Right lobe of liver (tissue), 6 donors: ENCODE data around the gene TGFBR3. TPM values are rescaled to one million over a fixed set of nuclear protein-coding genes. Genes with fewer than 3 reads are reported as not detected.

Experiments
- ATAC-seq, 4 donors: fragments of 200-7000 bp; cut with Tn5 transposase; one replicate each; pipeline ENCODE4 v1.9.1; 2020; ENCODE audit warnings: mild to moderate bottlenecking in 4 of 4, moderate library complexity in 4 of 4
- DNase-seq, 3 donors: peaks; one replicate each; pipeline ENCODE4 v3.0.0-alpha.2; 2020
- H3K27ac ChIP-seq, 3 donors: fragments of 200-600 bp; one replicate each; pipeline ENCODE4 v1.8.0; 2022
- H3K27me3 ChIP-seq, 2 donors: fragments of 200-600 bp; one replicate each; pipeline ENCODE4 v1.8.0; 2022
- H3K36me3 ChIP-seq, 4 donors: fragments of 200-600 bp; sonication (generic) in 1 of 4; one replicate each; pipeline versions ENCODE4 v1.5.1 to v1.8.0; 2017 to 2022; ENCODE audit warnings: control low read depth in 1 of 4
- H3K4me1 ChIP-seq, 4 donors: fragments of 200-600 bp; sonication (generic) in 1 of 4; one replicate each; pipeline versions ENCODE4 v1.5.1 to v1.8.0; 2017 to 2022; ENCODE audit warnings: control low read depth in 1 of 4
- H3K4me3 ChIP-seq, 3 donors: fragments of 200-600 bp; one replicate each; pipeline ENCODE4 v1.8.0; 2022
- H3K9me3 ChIP-seq, 4 donors: fragments of 200-600 bp; sonication (generic) in 1 of 4; one replicate each; pipeline versions ENCODE4 v1.5.1 to v1.8.0; 2017 to 2022; ENCODE audit warnings: control low read depth in 1 of 4
- POLR2A ChIP-seq: fragments of 450-650 bp; IDR thresholded peaks from one replicate; pipeline ENCODE4 v1.6.1; 2017; ENCODE audit warnings: antibody characterized with exemption, mild to moderate bottlenecking
- WGBS: methylation state at CpG from one replicate; pipeline ENCODE4 v1.1.6; 2018; ENCODE audit warnings: low coverage, low lambda C conversion rate; ENCODE audit not compliant: insufficient coverage; ENCODE audit errors: missing lambda C conversion rate; 5-methylcytosine and 5-hydroxymethylcytosine counted together
- intact Hi-C, 2 donors: fragments of 100-400 bp; cut with DNase I; formaldehyde crosslinking; loops; one replicate each; pipeline versions ENCODE4 v1.11.2 to v1.14.1; 2022
- total RNA-seq, 6 experiments: library from RNA; depleted of rRNA in 2 of 6; stranded (reverse); fragments of >200 nt in 2 of 6; fragmentation: NEBNext Ultra II Directional in 3 of 6; extraction: Animal tissue kit (Norgen Biotek cat#: 25700) in 3 of 6; gene quantifications; one replicate each; pipeline versions ENCODE4 v1.1.0 to v1.2.4, GENCODE V29; 2016 to 2023
- TF ChIP-seq, protein P1 (sequence below), 4 donors: fragments of 200-600 bp in 3 of 4; fragments of 450-650 bp in 1 of 4; IDR thresholded peaks; one replicate each; pipeline versions ENCODE4 v1.5.1 to v1.8.0; 2016 to 2022; ENCODE audit warnings: antibody characterized with exemption in 4 of 4, mild to moderate bottlenecking in 2 of 4
- donor health status: DM: no; HTN: yes; CAD: no.
- donor health status: DM: no; HTN: no; CAD: no.
- donor health status: DM: no; HTN: no; CAD: no.
- donor health status: DM: no; HTN: yes; CAD: no.
- donor health status: DM: no; HTN: yes; CAD: no.

Gene TGFBR3
- total RNA-seq, 6 experiments from 2014 or later, result 9.0 to 32.3 (median 18.1) TPM

DNA sequence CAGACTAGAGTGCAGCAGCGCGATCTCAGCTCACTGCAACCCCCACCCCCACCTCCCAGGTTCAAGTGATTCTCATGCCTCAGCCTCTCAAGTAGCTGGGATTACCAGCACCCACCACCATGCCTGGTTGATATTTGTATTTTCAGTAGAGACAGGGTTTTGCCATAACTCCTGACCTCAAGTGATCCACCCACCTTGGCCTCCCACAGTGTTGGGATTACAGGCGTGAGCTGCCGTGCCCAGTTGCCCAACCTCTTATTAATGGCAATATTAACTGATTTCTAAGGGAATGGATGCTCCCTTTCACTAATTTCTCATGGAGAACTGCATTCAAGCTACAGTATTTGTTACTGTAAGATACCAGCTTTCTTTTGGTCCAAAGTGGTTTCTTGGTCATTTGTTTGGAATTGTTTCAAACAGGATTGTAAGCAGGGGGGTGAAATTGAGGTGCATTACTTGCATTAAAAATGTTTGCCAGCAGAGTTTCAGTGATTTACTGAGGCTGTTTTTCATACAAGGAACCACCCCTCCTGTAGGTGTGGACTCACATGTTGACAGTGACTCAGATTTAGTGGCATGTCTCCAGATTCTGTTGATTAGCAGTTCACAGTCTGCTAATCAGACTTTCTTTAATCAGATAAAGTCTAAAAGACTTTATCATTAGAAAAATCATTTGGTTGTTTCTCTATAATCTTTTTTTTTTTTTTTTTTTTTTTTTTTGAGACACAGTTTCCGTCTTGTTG, 3.9 kb upstream of the TGFBR3 start:
- no peaks in the 10 kb centered on the region for H3K27me3 ChIP-seq
- TF ChIP-seq, protein P1, sequence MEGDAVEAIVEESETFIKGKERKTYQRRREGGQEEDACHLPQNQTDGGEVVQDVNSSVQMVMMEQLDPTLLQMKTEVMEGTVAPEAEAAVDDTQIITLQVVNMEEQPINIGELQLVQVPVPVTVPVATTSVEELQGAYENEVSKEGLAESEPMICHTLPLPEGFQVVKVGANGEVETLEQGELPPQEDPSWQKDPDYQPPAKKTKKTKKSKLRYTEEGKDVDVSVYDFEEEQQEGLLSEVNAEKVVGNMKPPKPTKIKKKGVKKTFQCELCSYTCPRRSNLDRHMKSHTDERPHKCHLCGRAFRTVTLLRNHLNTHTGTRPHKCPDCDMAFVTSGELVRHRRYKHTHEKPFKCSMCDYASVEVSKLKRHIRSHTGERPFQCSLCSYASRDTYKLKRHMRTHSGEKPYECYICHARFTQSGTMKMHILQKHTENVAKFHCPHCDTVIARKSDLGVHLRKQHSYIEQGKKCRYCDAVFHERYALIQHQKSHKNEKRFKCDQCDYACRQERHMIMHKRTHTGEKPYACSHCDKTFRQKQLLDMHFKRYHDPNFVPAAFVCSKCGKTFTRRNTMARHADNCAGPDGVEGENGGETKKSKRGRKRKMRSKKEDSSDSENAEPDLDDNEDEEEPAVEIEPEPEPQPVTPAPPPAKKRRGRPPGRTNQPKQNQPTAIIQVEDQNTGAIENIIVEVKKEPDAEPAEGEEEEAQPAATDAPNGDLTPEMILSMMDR (IDR thresholded peaks at IDR 0.05), result no peak
- no peak for TF ChIP-seq POLR2A
- H3K4me1 ChIP-seq, result no peaks in the 10 kb centered on the region
- intact Hi-C loops, result no loop called here
- H3K4me3 ChIP-seq, result no peak overlapping the region
- ATAC-seq (peak in 1 of 4 donors; percentile 26), DNase-seq (no peak)
- H3K27ac ChIP-seq, result no peak overlapping the region
- no peaks in the 10 kb centered on the region for H3K36me3 ChIP-seq
- H3K9me3 ChIP-seq, result no peaks in the 10 kb centered on the region
- WGBS, result 82% methylated on average over 5 of the region's 5 CpGs

DNA sequence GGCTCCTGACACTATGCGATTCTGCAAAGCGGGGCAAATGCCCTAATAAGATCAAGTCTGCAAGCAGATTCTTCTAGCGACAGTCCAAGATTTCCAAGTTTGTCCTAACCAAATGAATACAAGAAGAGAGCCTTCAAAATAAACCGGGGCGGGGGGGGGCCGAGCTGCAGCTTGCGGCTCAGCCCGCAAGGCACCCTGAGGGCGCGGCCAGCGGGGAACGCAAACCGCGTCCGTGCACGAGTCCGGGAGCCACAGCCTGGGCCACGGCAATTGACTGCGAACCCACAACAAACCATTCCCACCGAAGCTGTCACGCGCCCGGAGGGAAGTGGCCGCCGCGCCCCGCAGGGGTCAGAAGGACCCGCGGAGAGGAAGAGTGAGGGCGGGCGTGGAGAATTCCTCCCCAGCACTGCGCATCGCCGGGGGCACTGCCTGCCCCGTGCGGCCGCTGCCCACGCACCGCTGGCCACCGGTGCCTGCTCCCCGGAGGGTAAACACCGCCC, 687 bp downstream of the TGFBR3 start:
- no peak for TF ChIP-seq POLR2A
- TF ChIP-seq, protein P1 (IDR thresholded peaks at IDR 0.05), result no peak
- peak; percentile 42 to 65 (median 65) for DNase-seq
- intact Hi-C loops, result no loop called here
- ATAC-seq, result peak; percentile 18 to 43 (median 43)
- Histone ChIP-seq H3K27me3 (no peaks in the 10 kb centered on the region), H3K4me3 (peak overlapping the region; percentile 77 to 91 (median 83)), H3K36me3 (no peaks in the 10 kb centered on the region), H3K4me1 (no peaks in the 10 kb centered on the region), H3K9me3 (no peaks in the 10 kb centered on the region), H3K27ac (peak overlapping the region; percentile 83 to 98 (median 95))
- 3% methylated on average over 3 of the region's 42 CpGs for WGBS

DNA sequence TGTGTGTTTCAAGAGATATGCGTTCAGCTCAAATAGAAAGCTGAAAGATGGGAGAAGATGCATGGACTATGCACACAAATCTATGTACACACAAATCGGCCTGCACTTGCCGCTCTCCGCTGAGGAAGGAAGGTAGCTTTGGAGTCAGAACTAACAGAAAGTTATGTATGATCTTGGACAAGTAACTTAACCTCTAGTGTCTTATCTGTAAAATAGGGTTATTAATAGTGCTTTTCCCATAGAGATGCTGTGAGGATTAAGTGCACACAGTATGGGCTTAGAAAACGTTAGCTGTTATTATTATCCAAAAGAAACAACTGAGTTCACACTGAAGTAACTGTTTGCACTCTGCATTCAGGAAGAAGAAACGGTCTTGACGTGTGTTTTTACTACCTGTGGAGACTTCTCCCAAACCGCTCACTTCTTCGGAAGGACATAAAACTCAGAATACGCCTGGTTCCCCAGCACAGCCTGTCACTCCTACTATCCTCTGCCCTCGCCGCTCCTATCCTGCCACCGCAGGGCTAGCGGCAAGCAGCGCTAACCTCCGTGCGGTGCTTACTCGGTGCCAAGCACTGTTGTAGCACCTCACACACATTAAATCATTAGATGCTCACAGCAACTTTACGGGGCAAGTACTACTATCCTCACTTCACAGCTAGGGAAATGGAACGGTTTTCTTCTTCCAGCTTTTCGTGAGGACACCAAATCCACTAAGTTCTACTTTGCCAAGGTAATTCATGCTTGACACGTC, 1.3 kb downstream of the TGFBR3 start:
- Histone ChIP-seq H3K27me3 (no peaks in the 10 kb centered on the region), H3K36me3 (no peaks in the 10 kb centered on the region), H3K27ac (peak overlapping the region; percentile 83 to 98 (median 95)), H3K4me1 (no peaks in the 10 kb centered on the region), H3K9me3 (no peaks in the 10 kb centered on the region), H3K4me3 (peak overlapping the region; percentile 77 to 91 (median 83))
- TF ChIP-seq POLR2A, result no peak
- TF ChIP-seq, protein P1 (IDR thresholded peaks at IDR 0.05), result no peak
- intact Hi-C loops, result no loop called here
- ATAC-seq, result peak; percentile 42 to 57 (median 50)
- peak; percentile 60 to 67 (median 61) for DNase-seq
- 6% methylated on average over 22 of the region's 22 CpGs for WGBS

DNA sequence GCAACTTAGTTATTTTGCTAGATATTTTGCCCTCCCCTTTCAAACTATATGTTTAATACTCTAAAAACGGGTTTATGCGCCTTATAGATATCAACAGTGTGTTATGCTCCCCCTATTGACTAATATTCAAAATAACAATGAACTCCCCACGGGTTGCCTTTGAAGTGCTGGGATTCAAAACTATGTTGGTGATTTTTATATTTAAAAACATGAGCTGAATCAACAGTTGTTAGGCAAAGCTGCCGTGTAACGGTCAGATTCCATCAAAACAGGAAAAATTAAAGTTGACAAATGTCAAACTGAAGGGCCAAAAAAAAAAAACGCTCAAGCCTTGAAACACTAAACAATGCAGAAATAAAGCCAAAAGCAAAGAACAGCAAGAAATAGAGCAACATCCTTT, 2.5 kb downstream of the TGFBR3 start:
- no peaks in the 10 kb centered on the region for H3K36me3 ChIP-seq
- intact Hi-C loops, result no loop called here
- TF ChIP-seq POLR2A, result no peak
- TF ChIP-seq, protein P1 (IDR thresholded peaks at IDR 0.05), result peak; percentile 34 to 49 (median 44)
- DNase-seq (no peak), ATAC-seq (no peak)
- peak overlapping the region in 2 of 3 donors; percentile 54 to 83 for H3K27ac ChIP-seq
- WGBS, result 4% methylated on average over 6 of the region's 6 CpGs
- H3K4me1 ChIP-seq, result peaks cover 0 to 3% (median 0%) of the 10 kb centered on the region in 4 donors
- H3K9me3 ChIP-seq, result no peaks in the 10 kb centered on the region
- peak overlapping the region; percentile 77 to 91 (median 83) for H3K4me3 ChIP-seq
- no peaks in the 10 kb centered on the region for H3K27me3 ChIP-seq
